A549 (cell line): ENCODE measurements around the gene CTAG1B.

ENCODE experiments used
- ATOH8 ChIP-seq: fragments of 250-450 bp; sonication (Bioruptor Pico); IDR thresholded peaks from 2 replicates; pipeline ENCODE4 v1.5.0; 2020; ENCODE audit warnings: low read depth, mild to moderate bottlenecking, moderate library complexity
- BHLHE40 ChIP-seq: IDR thresholded peaks from 2 replicates; pipeline ENCODE4 v1.6.1; 2012; ENCODE audit warnings: low read depth, low read length, inconsistent platforms
- CBX2 ChIP-seq: fragments of 200-600 bp; sonication (generic); IDR thresholded peaks from 2 replicates; pipeline ENCODE4 v1.6.1; 2016; ENCODE audit warnings: low read depth, mild to moderate bottlenecking, borderline replicate concordance
- CTCF ChIP-seq: fragments of >200 bp; sonication (Bioruptor Twin); formaldehyde crosslinking; IDR thresholded peaks from 3 replicates; pipeline ENCODE4 v1.5.1; 2016
- E2F6 ChIP-seq: IDR thresholded peaks from 2 replicates; pipeline ENCODE4 v1.6.1; 2012; ENCODE audit warnings: low read depth, borderline replicate concordance
- EP300 ChIP-seq, 2 experiments: fragments of >200 bp; sonication (Bioruptor Twin); formaldehyde crosslinking; IDR thresholded peaks; 2 replicates in 1 of 2; 3 replicates in 1 of 2; pipeline ENCODE4 v1.6.1; 2016 to 2017
- MAFK ChIP-seq: fragments of 450-650 bp; IDR thresholded peaks from 2 replicates; pipeline ENCODE4 v1.6.1; 2014; ENCODE audit not compliant: partially characterized antibody
- POLR2A ChIP-seq: IDR thresholded peaks from 2 replicates; pipeline ENCODE4 v1.6.1; 2012; ENCODE audit warnings: mild to moderate bottlenecking, low read length
- POLR2AphosphoS2 ChIP-seq: conservative IDR thresholded peaks from 2 replicates; pipeline ENCODE4 v1.6.1; 2012; ENCODE audit warnings: low read length, improper control_type of control experiment, inconsistent platforms
- SMC3 ChIP-seq: fragments of >200 bp; sonication (Bioruptor Twin); formaldehyde crosslinking; IDR thresholded peaks from 3 replicates; pipeline ENCODE4 v1.6.1; 2018; ENCODE audit warnings: inconsistent platforms
- TP53 ChIP-seq: fragments of 250-450 bp; sonication (Bioruptor Pico); IDR thresholded peaks from 2 replicates; pipeline ENCODE4 v1.5.0; 2021; ENCODE audit warnings: mild to moderate bottlenecking, moderate library complexity
- USF2 ChIP-seq: fragments of 450-650 bp; IDR thresholded peaks from 2 replicates; pipeline ENCODE4 v1.6.1; 2014; ENCODE audit warnings: antibody characterized with exemption
- ZFP36 ChIP-seq: fragments of 450-650 bp; IDR thresholded peaks from 2 replicates; pipeline ENCODE4 v1.6.1; 2014; ENCODE audit warnings: borderline replicate concordance; ENCODE audit not compliant: partially characterized antibody

GRCh38 chrX:154655786-154656185 lies 36.7 kb upstream of the CTAG1B start:
- TF ChIP-seq E2F6 (no peak), CTCF (no peak), EP300 (IDR thresholded peaks at IDR 0.05) (no peak), ZFP36 (no peak), USF2 (no peak), TP53 (CRISPR knock-in tag) (no peak), BHLHE40 (no peak), SMC3 (no peak), POLR2AphosphoS2 (no peak), POLR2A (no peak), CBX2 (no peak), ATOH8 (CRISPR knock-in tag) (no peak), MAFK (no peak)
